Erythroblast (primary cell): ENCODE data around the gene LCOR.

Experiments
- GATA1 ChIP-seq: IDR thresholded peaks from 2 replicates; pipeline ENCODE4 v1.6.1; 2011; ENCODE audit warnings: low read depth, mild to moderate bottlenecking, control low read depth, low read length, moderate library complexity
- POLR2A ChIP-seq: IDR thresholded peaks from 2 replicates; pipeline ENCODE4 v1.6.1; 2011; ENCODE audit warnings: mild to moderate bottlenecking, low read length

- TF ChIP-seq POLR2A (no peak), GATA1 (no peak)
Observed at GRCh38 chr10:96930469-96930868, 98.4 kb downstream of the LCOR start.
